B cell (primary cell): ENCODE results near the gene MIPEP. TPM values are rescaled to one million over a fixed set of nuclear protein-coding genes. Genes with fewer than 3 reads are reported as not detected.

Source experiments
- ATAC-seq: fragments of 200-7000 bp; cut with Tn5 transposase; one replicate; pipeline ENCODE4 v1.10.0; 2021; ENCODE audit warnings: low read depth, mild to moderate bottlenecking, moderate number of reproducible peaks, moderate library complexity
- CTCF ChIA-PET: fragments of 350-600 bp; sonication (Branson Sonifier 250); formaldehyde crosslinking; loops from one replicate; lab custom pipeline; 2021; ENCODE audit warnings: antibody characterized with exemption, inconsistent platforms; lab: Charles Lee
- POLR2A ChIA-PET: fragments of 350-600 bp; sonication (Branson Sonifier 250); formaldehyde crosslinking; loops from one replicate; lab custom pipeline; 2021; ENCODE audit warnings: antibody characterized with exemption; lab: Charles Lee
- DNase-seq: peaks from one replicate; pipeline ENCODE4 v3.0.0; 2013
- H2AFZ ChIP-seq: 2 replicates; pipeline ENCODE4 v1.6.1; 2012; ENCODE audit warnings: mild to moderate bottlenecking, low read depth, low read length; ENCODE audit not compliant: insufficient read depth, poor library complexity, severe bottlenecking
- H3K27ac ChIP-seq, 2 donors: 1 replicate in 1 of 2; 2 replicates in 1 of 2; pipeline ENCODE4 v1.5.1; 2012 to 2013; ENCODE audit warnings: low read length in 2 of 2, mild to moderate bottlenecking in 2 of 2, moderate library complexity in 1 of 2
- H3K27me3 ChIP-seq, 4 experiments: fragments of 200-600 bp in 1 of 4; sonication (generic) in 1 of 4; replicated peaks in 1 of 4; 1 replicate in 2 of 4; 2 replicates in 2 of 4; pipeline versions ENCODE4 v1.6.1 to v1.7.0; 2013 to 2016; ENCODE audit warnings: low read length in 3 of 4, mild to moderate bottlenecking in 2 of 4, mixed read lengths in 1 of 4, moderate library complexity in 1 of 4; ENCODE audit not compliant: insufficient read depth in 4 of 4, control insufficient read depth in 3 of 4; ENCODE audit errors: control extremely low read depth in 1 of 4
- H3K36me3 ChIP-seq, 2 experiments: replicated peaks in 1 of 2; 1 replicate in 1 of 2; 2 replicates in 1 of 2; pipeline versions ENCODE4 v1.6.1 to v1.7.1; 2013; ENCODE audit warnings: low read length in 1 of 2; ENCODE audit not compliant: insufficient read depth in 2 of 2, control insufficient read depth in 1 of 2; ENCODE audit errors: control extremely low read depth in 1 of 2, extremely low read depth in 1 of 2
- H3K4me1 ChIP-seq, 2 donors: fragments of 200-600 bp in 1 of 2; sonication (generic) in 1 of 2; 1 replicate in 1 of 2; 2 replicates in 1 of 2; pipeline versions ENCODE4 v1.5.1 to v1.6.1; 2013 to 2017; ENCODE audit warnings: low read length in 2 of 2; ENCODE audit not compliant: control insufficient read depth in 2 of 2, insufficient read depth in 2 of 2
- H3K4me2 ChIP-seq: replicated peaks from 2 replicates; pipeline ENCODE3; 2012; ENCODE audit warnings: mild to moderate bottlenecking, low read depth, low read length; ENCODE audit not compliant: poor library complexity, severe bottlenecking
- H3K4me3 ChIP-seq, 5 experiments: fragments of 200-600 bp in 1 of 5; sonication (generic) in 1 of 5; 1 replicate in 3 of 5; 2 replicates in 2 of 5; pipeline versions ENCODE4 v1.5.1 to v1.7.0; 2011 to 2016; ENCODE audit warnings: low read length in 4 of 5, mild to moderate bottlenecking in 4 of 5, low read depth in 2 of 5, control low read depth in 1 of 5, moderate library complexity in 1 of 5; ENCODE audit not compliant: insufficient read depth in 1 of 5; ENCODE audit errors: control extremely low read depth in 1 of 5, extremely low read depth in 1 of 5
- H3K79me2 ChIP-seq: fragments of 200-600 bp; sonication (generic); one replicate; pipeline ENCODE4 v1.6.0; 2016; ENCODE audit warnings: low read length; ENCODE audit not compliant: control insufficient read depth, insufficient read depth
- H3K9ac ChIP-seq: fragments of 200-600 bp; sonication (generic); 2 replicates; pipeline ENCODE4 v1.6.1; 2017; ENCODE audit warnings: mild to moderate bottlenecking, low read length, moderate library complexity
- H3K9me3 ChIP-seq, 3 donors: one replicate each; pipeline versions ENCODE4 v1.6.1 to v1.7.1; 2013; ENCODE audit warnings: low read length in 2 of 3; ENCODE audit not compliant: control insufficient read depth in 2 of 3, insufficient read depth in 1 of 3; ENCODE audit errors: control extremely low read depth in 1 of 3
- H4K20me1 ChIP-seq: 2 replicates; pipeline ENCODE4 v1.6.0; 2012; ENCODE audit warnings: mild to moderate bottlenecking, low read length; ENCODE audit not compliant: insufficient read depth, control insufficient read depth, poor library complexity, severe bottlenecking
- H3K27ac Mint-ChIP-seq: one replicate; pipeline ENCODE4 v1.8.0; 2021; ENCODE audit warnings: mixed read lengths
- H3K27me3 Mint-ChIP-seq: one replicate; pipeline ENCODE4 v1.8.0; 2021; ENCODE audit warnings: mixed read lengths
- H3K4me1 Mint-ChIP-seq: one replicate; pipeline ENCODE4 v1.8.0; 2021; ENCODE audit warnings: mixed read lengths
- H3K4me3 Mint-ChIP-seq: one replicate; pipeline ENCODE4 v1.8.0; 2021; ENCODE audit warnings: mixed read lengths
- H3K9me3 Mint-ChIP-seq: one replicate; pipeline ENCODE4 v1.8.0; 2022; ENCODE audit warnings: mixed read lengths; ENCODE audit not compliant: insufficient read depth
- CTCF ChIP-seq: fragments of 200-600 bp; IDR thresholded peaks from one replicate; pipeline ENCODE4 v1.8.0; 2022; ENCODE audit warnings: antibody characterized with exemption, mild to moderate bottlenecking
- EZH2 ChIP-seq: IDR thresholded peaks from 2 replicates; pipeline ENCODE4 v1.6.1; 2012; ENCODE audit warnings: borderline replicate concordance, low read depth, mild to moderate bottlenecking, moderate library complexity, low read length; ENCODE audit not compliant: insufficient read depth, poor library complexity, severe bottlenecking
- WGBS: methylation state at CpG from one replicate; pipeline ENCODE4 v1.1.5; 2013; ENCODE audit warnings: missing lambda C conversion rate; ENCODE audit not compliant: insufficient coverage; 5-methylcytosine and 5-hydroxymethylcytosine counted together
- intact Hi-C: fragments of 100-400 bp; cut with micrococcal nuclease; formaldehyde crosslinking; loops from one replicate; pipeline ENCODE4 v1.10.0; 2022
- polyA plus RNA-seq: library from polyadenylated mRNA; depleted of rRNA; stranded (reverse); fragments of >200 nt; gene quantifications from 2 replicates; pipeline ENCODE4 v1.2.3, GENCODE V29; 2012
- total RNA-seq, 2 donors: library from RNA; stranded (reverse); fragments of 120-200 nt in 1 of 2; gene quantifications; 1 replicate in 1 of 2; 2 replicates in 1 of 2; pipeline versions ENCODE4 v1.2.3 to v1.2.4, GENCODE V29; 2013 to 2022

MIPEP gene
- total and polyA plus RNA-seq, 2 donors (not counting 1 experiment from before 2014, with no cell fraction given): 6.2 to 16.9 TPM

GRCh38 chr13:23813635-23814034 is 75.6 kb downstream of the MIPEP start:
- Histone ChIP-seq H3K4me1 (peaks cover 43 to 50% of the 10 kb centered on the region in 2 donors), H3K4me3 (no peak overlapping the region), H3K27me3 (no peaks in the 10 kb centered on the region), H3K36me3 (no peaks in the 10 kb centered on the region), H3K9ac (no peak overlapping the region), H4K20me1 (no peaks in the 10 kb centered on the region), H3K27ac (no peak overlapping the region), H2AFZ (no peak overlapping the region), H3K9me3 (no peaks in the 10 kb centered on the region), H3K79me2 (no peaks in the 10 kb centered on the region), H3K4me2 (no peak overlapping the region)
- peaks cover 35% of the 10 kb centered on the region for H3K4me1 Mint-ChIP-seq
- DNase-seq: no peak
- POLR2A ChIA-PET: no interaction called here
- intact Hi-C loops: no loop called here
- no peak overlapping the region for H3K27ac Mint-ChIP-seq
- no peak for ATAC-seq
- H3K27me3 Mint-ChIP-seq: no peaks in the 10 kb centered on the region
- no peaks in the 10 kb centered on the region for H3K9me3 Mint-ChIP-seq
- H3K4me3 Mint-ChIP-seq: no peak overlapping the region
- TF ChIP-seq EZH2 (no peak), CTCF (no peak)
- WGBS: 100% methylated on average over 1 of the region's 3 CpGs
- CTCF ChIA-PET: no interaction called here

- CTCF ChIA-PET: interaction anchor here (0.6 to 3.6 kb wide), 14 partner anchors 13 to 353 kb away, joined by 3 to 21 read pairs (median 3); partner anchors contain the start of gene MIPEP
- intact Hi-C loops: loop anchor here (1.0 to 2.0 kb wide), 3 partner anchors 34 to 437 kb away; no protein-coding TSS in a partner anchor
Observed at GRCh38 chr13:23811366-23812062, 77.7 kb downstream of the MIPEP start.

More at GRCh38 chr13:23811366-23812062, 77.7 kb downstream of the MIPEP start:
- DNase-seq (peak; percentile 30), ATAC-seq (no peak)
- H4K20me1 ChIP-seq: no peaks in the 10 kb centered on the region
- Mint-ChIP-seq H3K4me3 (peak overlapping the region; percentile 21), H3K27me3 (no peaks in the 10 kb centered on the region), H3K9me3 (no peaks in the 10 kb centered on the region), H3K4me1 (peaks cover 43% of the 10 kb centered on the region), H3K27ac (peak overlapping the region; percentile 38)
- 5% methylated on average over 3 of the region's 3 CpGs for WGBS
- peak overlapping the region; percentile 13 to 21 for H3K27ac ChIP-seq
- peak overlapping the region; percentile 20 for H2AFZ ChIP-seq
- TF ChIP-seq CTCF: no peak
- TF ChIP-seq EZH2: no peak
- no peaks in the 10 kb centered on the region for H3K36me3 ChIP-seq
- H3K4me1 ChIP-seq: peaks cover 48 to 51% of the 10 kb centered on the region in 2 donors
- H3K4me2 ChIP-seq: peak overlapping the region; percentile 46
- H3K27me3 ChIP-seq: no peaks in the 10 kb centered on the region
- no peaks in the 10 kb centered on the region for H3K9me3 ChIP-seq
- H3K4me3 ChIP-seq: no peak overlapping the region
- POLR2A ChIA-PET: interaction anchor here (0.5 kb wide), 1 partner anchor 271 kb away, joined by 5 read pairs; no protein-coding TSS in a partner anchor
- H3K79me2 ChIP-seq: no peaks in the 10 kb centered on the region
- peak overlapping the region; percentile 8 for H3K9ac ChIP-seq
